GM12865 (cell line): Measurements from ENCODE around the gene GLT1D1.

Source experiments
- DNase-seq: peaks from one replicate; pipeline ENCODE4 v3.0.0; 2010; ENCODE audit warnings: low read depth
- H3K4me3 ChIP-seq: 2 replicates; pipeline ENCODE4 v1.5.1; 2011; ENCODE audit warnings: mild to moderate bottlenecking, low read depth, low read length, control low read depth
- CTCF ChIP-seq: IDR thresholded peaks from 2 replicates; pipeline ENCODE4 v1.5.1; 2011; ENCODE audit warnings: low read length, control low read depth, low read depth, inconsistent platforms; ENCODE audit not compliant: insufficient read depth; ENCODE audit errors: missing control alignments

The GLT1D1 gene

GRCh38 chr12:128981971-128982533, 128.8 kb downstream of the GLT1D1 start:
- DNase-seq, result no peak
- no peak for TF ChIP-seq CTCF
- no peak overlapping the region for H3K4me3 ChIP-seq

GRCh38 chr12:128982933-128983332, 129.7 kb downstream of the GLT1D1 start:
- no peak overlapping the region for H3K4me3 ChIP-seq
- no peak for TF ChIP-seq CTCF
- DNase-seq, result no peak

- DNase-seq, result no peak
- no peak for TF ChIP-seq CTCF
- H3K4me3 ChIP-seq, result no peak overlapping the region
Measured at GRCh38 chr12:128983371-128983770, 130.1 kb downstream of the GLT1D1 start.

GRCh38 chr12:128986957-128987356, 133.7 kb downstream of the GLT1D1 start:
- no peak for DNase-seq
- TF ChIP-seq CTCF, result no peak
- no peak overlapping the region for H3K4me3 ChIP-seq

- no peak for DNase-seq
- TF ChIP-seq CTCF, result no peak
- H3K4me3 ChIP-seq, result no peak overlapping the region
Measured at GRCh38 chr12:128989287-128989686, 136.0 kb downstream of the GLT1D1 start.

- no peak for DNase-seq
- no peak for TF ChIP-seq CTCF
Measured at GRCh38 chr12:128991716-128992115, 138.4 kb downstream of the GLT1D1 start.

GRCh38 chr12:128992116-128992515, 138.8 kb downstream of the GLT1D1 start:
- no peak overlapping the region for H3K4me3 ChIP-seq
- DNase-seq, result no peak
- TF ChIP-seq CTCF, result no peak

More at GRCh38 chr12:128991716-128992115, 138.4 kb downstream of the GLT1D1 start:
- no peak overlapping the region for H3K4me3 ChIP-seq
